Lower leg skin (tissue), 4 donors: ENCODE results near the gene ENDOU. TPM values are rescaled to one million over a fixed set of nuclear protein-coding genes. Genes with fewer than 3 reads are reported as not detected.

ENCODE experiments used
- DNase-seq, 2 donors: peaks; one replicate each; pipeline ENCODE4 v3.0.0-alpha.2; 2019; ENCODE audit warnings: low spot score in 2 of 2
- H3K4me3 ChIP-seq: fragments of 200-600 bp; sonication (generic); 2 replicates; pipeline ENCODE4 v1.5.1; 2017; ENCODE audit warnings: mild to moderate bottlenecking, low read depth; ENCODE audit not compliant: poor library complexity, severe bottlenecking
- CTCF ChIP-seq, 3 donors: fragments of 450-650 bp; IDR thresholded peaks; one replicate each; pipeline ENCODE4 v1.5.1; 2016; ENCODE audit warnings: antibody characterized with exemption in 3 of 3, mild to moderate bottlenecking in 3 of 3, moderate library complexity in 2 of 3
- POLR2A ChIP-seq, 2 donors: fragments of 450-650 bp; IDR thresholded peaks; one replicate each; pipeline ENCODE4 v1.6.1; 2016 to 2017; ENCODE audit warnings: antibody characterized with exemption in 2 of 2, mild to moderate bottlenecking in 1 of 2, moderate library complexity in 1 of 2
- WGBS, 2 donors: methylation state at CpG; one replicate each; pipeline ENCODE4 v1.1.5; 2018; 5-methylcytosine and 5-hydroxymethylcytosine counted together
- intact Hi-C: fragments of 100-400 bp; cut with DNase I; formaldehyde crosslinking; loops from one replicate; pipeline ENCODE4 v1.15.0; 2023; ENCODE audit warnings: low total_unique reads
- total RNA-seq, 4 donors: library from RNA; depleted of rRNA; stranded (reverse); fragments of >200 nt; gene quantifications; one replicate each; pipeline ENCODE4 v1.1.0, GENCODE V29; 2016

The ENDOU gene
- total RNA-seq, 4 donors from 2014 or later, result 6.4 to 30.5 (median 17.8) TPM

- no peak overlapping the region for H3K4me3 ChIP-seq
- TF ChIP-seq CTCF (IDR thresholded peaks at IDR 0.05) (no peak), POLR2A (IDR thresholded peaks at IDR 0.05) (no peak)
- 84% methylated on average over 9 of the region's 9 CpGs for WGBS, 2 donors
- intact Hi-C loops, result loop anchor here (5.0 kb wide), 1 partner anchor 94 kb away; no protein-coding TSS in a partner anchor
- DNase-seq, result no peak
These were observed 18.1 kb upstream of the ENDOU start for GRCh38 chr12:47743311-47743860.

- DNase-seq, result peak; percentile 49 to 94
- TF ChIP-seq CTCF (IDR thresholded peaks at IDR 0.05) (peak in 1 of 3 donors; percentile 75), POLR2A (IDR thresholded peaks at IDR 0.05) (no peak)
- intact Hi-C loops, result loop anchor here (5.0 kb wide), 1 partner anchor 95 kb away; no protein-coding TSS in a partner anchor
- 69 to 73% methylated on average over 7 of the region's 7 CpGs for WGBS, 2 donors
- no peak overlapping the region for H3K4me3 ChIP-seq
These were observed 17.0 kb upstream of the ENDOU start for GRCh38 chr12:47742253-47742825.

- 19 to 33% methylated on average over 4 of the region's 4 CpGs for WGBS, 2 donors
- DNase-seq, result peak; percentile 82 to 96
- H3K4me3 ChIP-seq, result no peak overlapping the region
- intact Hi-C loops, result loop anchor here (5.0 kb wide), 1 partner anchor 96 kb away; no protein-coding TSS in a partner anchor
- TF ChIP-seq CTCF (IDR thresholded peaks at IDR 0.05) (no peak), POLR2A (IDR thresholded peaks at IDR 0.05) (no peak)
These were observed 16.0 kb upstream of the ENDOU start for GRCh38 chr12:47741340-47741703.

GRCh38 chr12:47740606-47741339 lies 15.5 kb upstream of the ENDOU start:
- intact Hi-C loops, result loop anchor here (5.0 kb wide), 1 partner anchor 97 kb away; no protein-coding TSS in a partner anchor
- no peak for TF ChIP-seq POLR2A (IDR thresholded peaks at IDR 0.05)
- TF ChIP-seq CTCF (IDR thresholded peaks at IDR 0.05), result no peak
- no peak for DNase-seq
- no peak overlapping the region for H3K4me3 ChIP-seq
- 73 to 79% methylated on average over 15 to 20 of the region's 21 CpGs for WGBS, 2 donors

- WGBS, 2 donors, result 36 to 52% methylated on average over 12 of the region's 12 CpGs
- intact Hi-C loops, result loop anchor here (5.0 kb wide), 1 partner anchor 97 kb away; no protein-coding TSS in a partner anchor
- H3K4me3 ChIP-seq, result no peak overlapping the region
- DNase-seq, result no peak
- TF ChIP-seq POLR2A (IDR thresholded peaks at IDR 0.05), result no peak
- no peak for TF ChIP-seq CTCF (IDR thresholded peaks at IDR 0.05)
These were observed 14.7 kb upstream of the ENDOU start for GRCh38 chr12:47739979-47740378.
